Kidney (tissue), 14 donors: ENCODE data around the gene ADISSP. TPM values are rescaled to one million over a fixed set of nuclear protein-coding genes. Genes with fewer than 3 reads are reported as not detected.
A peak's percentile ranks its signal among the peaks of the same experiment; 100 is the strongest.

Experiments used
- DNase-seq, 5 donors: peaks; one replicate each; pipeline ENCODE4 v3.0.0-alpha.2; 2013 to 2020
- FAIRE-seq: peaks from 2 replicates; lab custom pipeline; 2012; peaks lifted over from hg19 to GRCh38; lab: Jason Lieb, UNC
- H3K27ac ChIP-seq, 2 donors: one replicate each; pipeline ENCODE4 v1.7.0; 2013; ENCODE audit warnings: low read depth in 2 of 2, low read length in 2 of 2, inconsistent platforms in 1 of 2
- H3K27me3 ChIP-seq: one replicate; pipeline ENCODE4 v1.7.1; 2013; ENCODE audit warnings: low read length, inconsistent platforms; ENCODE audit not compliant: control insufficient read depth, insufficient read depth
- H3K36me3 ChIP-seq, 3 donors: one replicate each; pipeline versions ENCODE4 v1.7.0 to v1.7.1; 2013; ENCODE audit warnings: low read length in 3 of 3, control low read depth in 1 of 3, inconsistent platforms in 1 of 3; ENCODE audit not compliant: insufficient read depth in 3 of 3, control insufficient read depth in 2 of 3
- H3K4me1 ChIP-seq, 3 donors: one replicate each; pipeline versions ENCODE4 v1.7.0 to v1.7.1; 2013; ENCODE audit warnings: low read length in 3 of 3, inconsistent platforms in 1 of 3, low read depth in 1 of 3; ENCODE audit not compliant: control insufficient read depth in 2 of 3, insufficient read depth in 2 of 3
- H3K4me3 ChIP-seq, 3 donors: one replicate each; pipeline versions ENCODE4 v1.7.0 to v1.8.1; 2013; ENCODE audit warnings: low read length in 3 of 3, control low read depth in 1 of 3, inconsistent platforms in 1 of 3
- H3K9ac ChIP-seq, 3 donors: one replicate each; pipeline versions ENCODE4 v1.7.0 to v1.7.1; 2013; ENCODE audit warnings: low read length in 3 of 3, control low read depth in 1 of 3, inconsistent platforms in 1 of 3
- H3K9me3 ChIP-seq, 3 donors: one replicate each; pipeline versions ENCODE4 v1.7.0 to v1.7.1; 2013; ENCODE audit warnings: low read length in 3 of 3, control low read depth in 1 of 3, inconsistent platforms in 1 of 3; ENCODE audit not compliant: control insufficient read depth in 2 of 3, insufficient read depth in 1 of 3
- CTCF ChIP-seq: IDR thresholded peaks from 3 replicates; pipeline ENCODE4 v1.5.1; 2012; ENCODE audit warnings: mild to moderate bottlenecking, moderate library complexity, borderline replicate concordance; ENCODE audit not compliant: insufficient read depth; ENCODE audit errors: extremely low read depth
- intact Hi-C: fragments of 100-400 bp; cut with DNase I; formaldehyde crosslinking; loops from one replicate; pipeline ENCODE4 v1.11.1; 2022
- polyA plus RNA-seq: library from polyadenylated mRNA; stranded (reverse); fragments of 350-450 nt; fragmentation: Illumina TruSeq; extraction: RNeasy Lipid Tissue Mini Kit (QIAGEN cat#74804); gene quantifications from one replicate; pipeline ENCODE4 v1.2.3, GENCODE V29; 2014; ENCODE audit warnings: low read depth, low replicate concordance; ENCODE audit not compliant: insufficient read depth
- total RNA-seq: library from RNA; stranded (reverse); fragmentation: NEBNext Ultra II Directional; extraction: Animal tissue kit (Norgen Biotek cat#: 25700); gene quantifications from one replicate; pipeline ENCODE4 v1.2.1, GENCODE V29; 2021
- donor health status: control.
- donor health status: control.
- donor health status: control.
- donor health status: control.
- donor health status: control.
- donor health status: DM: yes; HTN: yes; CAD: no.
- donor health status: Normal renal cell carcinoma (clear cell type).

ADISSP gene
- total and polyA plus RNA-seq, 2 donors from 2014 or later, result 26.3 to 31.8 TPM

- peak in 2 of 5 donors; percentile 56 to 81 for DNase-seq
- intact Hi-C loops, result no loop called here
- Histone ChIP-seq H3K27ac (no peak overlapping the region), H3K27me3 (no peaks in the 10 kb centered on the region), H3K4me1 (peaks cover 0 to 7% (median 0%) of the 10 kb centered on the region in 3 donors), H3K9me3 (no peaks in the 10 kb centered on the region), H3K9ac (no peak overlapping the region), H3K36me3 (peaks cover 0 to 4% (median 0%) of the 10 kb centered on the region in 3 donors), H3K4me3 (no peak overlapping the region)
- no peak for FAIRE-seq
- no peak for TF ChIP-seq CTCF
Observed at GRCh38 chr20:3753501-3754275, 13.9 kb downstream of the ADISSP start.

- Histone ChIP-seq H3K27ac (no peak overlapping the region), H3K4me3 (no peak overlapping the region), H3K9ac (no peak overlapping the region), H3K27me3 (no peaks in the 10 kb centered on the region), H3K9me3 (no peaks in the 10 kb centered on the region), H3K36me3 (peaks cover 0 to 4% (median 0%) of the 10 kb centered on the region in 3 donors), H3K4me1 (peaks cover 0 to 7% (median 0%) of the 10 kb centered on the region in 3 donors)
- no peak for FAIRE-seq
- peak; percentile 56 to 82 (median 67) for DNase-seq
- intact Hi-C loops, result no loop called here
- TF ChIP-seq CTCF, result peak; percentile 66
Observed at GRCh38 chr20:3753098-3753497, 14.5 kb downstream of the ADISSP start.

- intact Hi-C loops, result no loop called here
- Histone ChIP-seq H3K36me3 (peaks cover 0 to 4% (median 0%) of the 10 kb centered on the region in 3 donors), H3K27ac (no peak overlapping the region), H3K27me3 (no peaks in the 10 kb centered on the region), H3K4me3 (peak overlapping the region in 1 of 3 donors; percentile 39), H3K9ac (no peak overlapping the region), H3K4me1 (peaks cover 0 to 7% (median 0%) of the 10 kb centered on the region in 3 donors), H3K9me3 (no peaks in the 10 kb centered on the region)
- no peak for TF ChIP-seq CTCF
- no peak for FAIRE-seq
- DNase-seq, result peak in 1 of 5 donors; percentile 66
Observed at GRCh38 chr20:3752386-3752759, 15.2 kb downstream of the ADISSP start.
